ENCODE measurements around the gene DLGAP4. TPM values are rescaled to one million over a fixed set of nuclear protein-coding genes. Genes with fewer than 3 reads are reported as not detected.
"Not testable (repeated sequence)": the region's sequence is repeated elsewhere in the genome, so short reads cannot be mapped to it uniquely, and the experiment has no call there.

The DLGAP4 gene
- polyA plus RNA-seq, 1 donor, result 63.8 TPM

GRCh38 chr20:36542516-36543183, 236.5 kb downstream of the DLGAP4 start:
- DNase-seq, result no peak

DNA sequence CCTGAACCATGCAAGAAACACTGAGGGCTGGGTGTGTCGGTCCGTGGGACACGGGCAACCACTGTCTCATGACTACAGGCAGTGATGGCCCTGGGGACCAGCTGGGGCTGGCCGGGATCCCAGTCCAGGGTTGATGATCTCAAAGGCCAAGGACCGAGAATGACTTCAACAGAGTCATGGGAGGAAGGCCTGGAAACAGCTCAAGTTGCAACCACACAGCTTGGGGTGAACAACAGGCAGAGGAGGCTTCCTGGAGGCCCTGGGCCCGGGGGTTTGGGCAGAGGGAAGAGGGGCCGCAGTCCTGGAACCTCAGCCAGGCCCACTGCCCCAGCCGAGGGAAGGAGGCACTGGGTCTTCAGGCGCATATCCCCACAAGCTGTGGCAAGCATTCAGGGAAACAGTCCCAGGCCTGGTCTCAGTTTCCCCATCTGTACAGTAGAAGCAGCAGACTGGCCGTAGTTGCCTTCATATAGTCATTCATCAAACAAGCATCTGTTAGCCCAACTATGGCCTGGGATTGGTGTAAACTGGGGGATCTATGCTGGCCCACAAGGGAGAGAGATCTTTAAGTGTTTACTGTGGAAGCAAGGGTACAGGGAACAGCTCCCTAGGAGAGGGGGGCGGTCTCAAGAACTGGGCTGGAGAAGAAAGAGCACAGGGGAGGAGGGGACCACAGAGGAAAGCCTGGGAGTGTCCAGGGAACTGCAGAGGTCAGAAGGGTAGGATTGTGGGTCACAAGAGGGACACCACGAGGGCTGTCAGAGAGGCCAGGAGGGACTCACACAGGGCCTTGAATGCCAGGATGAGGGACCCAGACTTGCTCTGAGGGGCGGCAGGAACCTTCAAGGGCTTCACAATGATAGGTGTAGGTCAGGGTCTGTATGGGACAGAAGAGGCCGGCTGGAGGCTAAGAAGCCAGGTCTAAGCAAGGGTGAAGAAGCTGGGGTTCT, 237.3 kb downstream of the DLGAP4 start:
- peak; percentile 38 for DNase-seq

- DNase-seq, result no peak
Observed at GRCh38 chr20:36544134-36545018, 238.2 kb downstream of the DLGAP4 start.

- DNase-seq, result no peak
Observed at GRCh38 chr20:36546111-36546736, 240.1 kb downstream of the DLGAP4 start.

DNA sequence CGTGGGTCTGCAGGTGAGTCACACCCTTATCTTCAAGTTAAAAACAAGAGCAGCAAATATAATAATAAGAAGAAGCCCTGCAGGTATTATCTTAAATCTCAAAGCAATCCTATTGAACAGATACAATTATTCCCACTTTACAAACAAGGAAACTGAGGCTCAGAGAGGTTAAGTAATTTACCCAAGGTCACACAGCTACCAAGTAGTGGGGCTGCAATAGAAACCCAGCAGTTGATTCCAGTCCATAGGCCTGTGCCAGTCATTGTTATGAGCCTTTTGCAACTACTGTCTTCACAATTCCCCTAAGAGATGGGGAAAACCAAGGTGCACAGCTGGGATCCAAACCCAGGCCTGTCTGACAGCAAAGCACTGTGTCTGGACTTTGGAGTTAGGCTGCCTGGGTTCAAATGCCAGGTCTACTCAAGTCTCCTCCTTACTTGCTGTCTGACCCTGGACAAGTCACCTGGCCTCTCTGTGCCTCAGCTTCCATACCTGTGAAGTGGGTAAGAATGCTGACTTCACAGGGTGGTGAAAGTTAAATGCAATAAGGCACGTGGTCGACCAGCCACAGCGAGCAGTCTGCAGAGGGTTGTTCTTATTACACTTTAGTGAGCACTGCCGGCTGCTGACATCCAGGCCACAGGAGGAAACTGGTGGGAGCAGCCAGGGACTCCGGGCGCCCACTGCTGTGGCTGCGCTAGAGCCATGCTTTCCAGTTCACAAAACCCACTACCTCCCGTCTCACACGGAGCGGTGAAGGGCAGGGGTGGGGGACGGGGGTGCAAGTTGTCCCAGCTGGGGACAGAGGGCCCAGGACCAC, 241.3 kb downstream of the DLGAP4 start:
- DNase-seq, result no peak

DNA sequence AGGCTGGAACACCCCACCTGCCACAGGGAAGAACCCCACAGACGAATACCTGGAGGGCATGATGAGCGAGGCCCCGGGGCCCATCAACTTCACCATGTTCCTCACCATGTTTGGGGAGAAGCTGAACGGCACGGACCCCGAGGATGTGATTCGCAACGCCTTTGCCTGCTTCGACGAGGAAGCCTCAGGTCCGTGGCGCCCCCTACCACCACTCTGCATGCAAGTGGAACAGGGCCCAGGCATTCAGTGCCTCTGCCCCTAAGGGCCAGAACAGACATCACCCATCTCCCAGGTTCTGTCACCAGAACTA, 241.8 kb downstream of the DLGAP4 start:
- DNase-seq, result no peak

- no peak for DNase-seq
Observed at GRCh38 chr20:36548704-36549627, 242.8 kb downstream of the DLGAP4 start.

GRCh38 chr20:36549628-36549941, 243.4 kb downstream of the DLGAP4 start:
- DNase-seq, result no peak

DNA sequence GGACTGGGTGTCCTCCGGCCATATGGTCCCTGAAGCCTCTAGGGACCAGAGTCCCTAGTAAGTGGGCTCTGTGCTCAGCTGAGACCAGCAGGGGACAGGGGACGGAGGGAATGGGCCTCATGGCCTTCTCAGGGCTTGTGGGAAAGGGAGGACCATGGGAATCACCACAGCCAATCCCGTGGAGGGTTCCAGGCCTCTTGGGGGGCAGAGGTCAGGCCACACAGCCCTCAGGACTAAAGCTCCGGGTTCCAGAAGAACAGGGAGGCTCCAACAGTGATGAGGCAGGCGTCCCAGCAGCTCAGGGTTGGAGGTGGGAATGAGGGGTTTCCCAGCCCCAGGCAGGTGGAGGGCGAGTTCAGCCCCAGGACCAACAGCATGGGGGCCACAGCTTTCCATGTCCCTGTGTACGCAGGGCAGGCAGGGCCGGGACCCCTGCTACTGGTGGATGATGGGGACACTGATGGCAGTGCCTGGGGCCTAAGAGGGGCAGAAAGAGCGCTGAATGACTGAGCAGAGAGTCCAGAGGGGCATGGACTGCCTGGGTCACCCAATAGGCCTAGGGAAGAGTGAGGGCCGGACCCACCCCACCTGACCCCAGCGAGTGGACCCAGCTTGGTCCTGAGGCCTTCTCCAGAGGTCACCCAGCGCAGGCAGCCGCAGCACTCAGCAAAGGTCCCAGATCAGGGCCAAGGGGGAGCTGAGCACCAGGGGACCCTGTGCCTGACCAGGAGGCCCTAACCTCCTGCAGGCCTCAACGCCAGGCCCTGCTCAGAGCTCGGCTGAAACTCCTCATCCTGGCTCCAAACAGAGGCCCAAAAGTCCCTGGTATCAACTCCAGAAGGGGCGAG, 244.0 kb downstream of the DLGAP4 start:
- no peak for DNase-seq

DNA sequence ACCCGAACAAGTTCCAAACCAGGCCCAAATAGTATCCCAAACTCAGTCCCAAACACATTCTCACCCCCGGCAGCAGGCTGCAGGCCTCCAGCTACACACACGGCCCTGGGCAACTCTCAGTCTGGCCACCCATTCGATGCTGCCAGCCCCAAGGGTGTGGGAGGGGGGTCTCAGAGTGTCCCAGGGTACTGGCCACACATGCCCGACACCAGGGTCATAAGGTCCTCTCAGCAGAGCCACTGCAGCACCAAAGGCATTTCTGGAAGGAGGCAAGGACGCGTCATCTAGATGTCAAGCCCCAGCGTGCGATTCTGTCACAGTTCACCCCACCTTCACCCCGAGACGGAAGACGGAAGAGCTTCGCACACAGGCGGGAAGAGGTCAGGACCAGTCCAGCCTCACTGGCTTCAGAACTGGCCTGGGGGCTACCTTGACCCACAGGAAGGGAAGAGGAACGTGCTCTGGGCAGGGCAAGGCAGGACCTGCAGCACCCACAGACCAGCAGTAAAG, 244.7 kb downstream of the DLGAP4 start:
- no peak for DNase-seq

GRCh38 chr20:36555248-36555647, 249.1 kb downstream of the DLGAP4 start:
- no peak for DNase-seq

GRCh38 chr20:36562724-36563123, 256.6 kb downstream of the DLGAP4 start:
- DNase-seq, result no peak

DNA sequence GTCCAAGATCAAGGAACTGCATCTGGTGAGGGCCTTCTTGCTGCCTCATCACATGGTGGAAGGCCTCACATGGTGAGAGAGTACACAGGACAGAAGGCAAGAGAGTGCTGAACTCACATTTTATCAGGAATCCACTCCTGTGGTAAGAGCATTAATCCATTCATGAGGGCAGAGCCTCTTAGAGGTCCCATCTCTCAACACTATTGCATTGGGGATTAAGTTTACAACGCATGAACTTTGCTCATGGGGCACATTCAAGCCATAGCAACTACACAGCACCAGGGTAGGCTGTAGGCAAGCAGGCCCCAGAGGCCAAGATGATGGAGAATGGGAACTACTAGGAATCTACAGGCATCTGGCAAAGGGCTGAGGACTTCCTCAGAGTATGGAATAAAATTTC, 257.2 kb downstream of the DLGAP4 start:
- DNase-seq, result no peak

GRCh38 chr20:36564078-36564725, 258.1 kb downstream of the DLGAP4 start:
- DNase-seq, result not testable (repeated sequence)

GRCh38 chr20:36564726-36565121, 258.6 kb downstream of the DLGAP4 start:
- not testable (repeated sequence) for DNase-seq

GRCh38 chr20:36565520-36565919, 259.4 kb downstream of the DLGAP4 start:
- no peak for DNase-seq

- DNase-seq, result no peak
Observed at GRCh38 chr20:36569847-36570429, 263.8 kb downstream of the DLGAP4 start.

Data from hindlimb muscle (tissue), 1 donor.